ENCODE measurements around the gene ELMOD2. TPM values are rescaled to one million over a fixed set of nuclear protein-coding genes. Genes with fewer than 3 reads are reported as not detected.

Gene ELMOD2
- total RNA-seq, 1 donor from 2014 or later, result 22.8 TPM

- Histone ChIP-seq H3K27me3 (ENCODE audit: low read depth) (peaks cover 38% of the 10 kb centered on the region), H3K27ac (no peak overlapping the region), H3K36me3 (no peaks in the 10 kb centered on the region), H3K9me3 (no peaks in the 10 kb centered on the region), H3K4me3 (peak overlapping the region; percentile 63), H3K4me1 (peaks cover 21% of the 10 kb centered on the region)
- DNase-seq (no peak), ATAC-seq (no peak)
- intact Hi-C loops (cut with DNase I), result no loop called here
- TF ChIP-seq CTCF (IDR thresholded peaks at IDR 0.05), result no peak
Measured at GRCh38 chr4:140569307-140569638, 45.3 kb downstream of the ELMOD2 start.

DNA sequence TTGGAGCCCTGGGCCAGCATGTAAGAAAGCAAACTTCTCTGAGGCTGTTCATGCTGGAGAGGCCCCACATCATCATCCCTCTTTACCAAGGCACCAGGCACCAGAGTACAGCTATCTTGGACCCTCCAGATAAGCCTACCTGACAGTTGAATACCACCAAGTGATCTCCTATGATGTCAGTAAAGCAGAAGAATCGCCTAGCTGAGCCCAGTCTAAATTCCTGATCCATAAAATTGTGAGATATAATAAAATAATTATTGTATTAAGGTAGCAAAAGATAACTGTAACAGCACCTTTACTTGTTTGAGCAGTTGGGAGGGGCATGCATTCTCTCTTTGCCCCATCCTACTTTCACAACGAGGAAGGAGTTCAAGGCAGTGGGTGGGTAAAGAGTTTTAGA is 47.7 kb downstream of the ELMOD2 start:
- Histone ChIP-seq H3K27me3 (ENCODE audit: low read depth) (peaks cover 38% of the 10 kb centered on the region), H3K4me3 (no peak overlapping the region), H3K9me3 (no peaks in the 10 kb centered on the region), H3K27ac (no peak overlapping the region), H3K4me1 (peaks cover 21% of the 10 kb centered on the region), H3K36me3 (no peaks in the 10 kb centered on the region)
- ATAC-seq (no peak), DNase-seq (no peak)
- intact Hi-C loops (cut with DNase I), result no loop called here
- TF ChIP-seq CTCF (IDR thresholded peaks at IDR 0.05), result no peak

DNA sequence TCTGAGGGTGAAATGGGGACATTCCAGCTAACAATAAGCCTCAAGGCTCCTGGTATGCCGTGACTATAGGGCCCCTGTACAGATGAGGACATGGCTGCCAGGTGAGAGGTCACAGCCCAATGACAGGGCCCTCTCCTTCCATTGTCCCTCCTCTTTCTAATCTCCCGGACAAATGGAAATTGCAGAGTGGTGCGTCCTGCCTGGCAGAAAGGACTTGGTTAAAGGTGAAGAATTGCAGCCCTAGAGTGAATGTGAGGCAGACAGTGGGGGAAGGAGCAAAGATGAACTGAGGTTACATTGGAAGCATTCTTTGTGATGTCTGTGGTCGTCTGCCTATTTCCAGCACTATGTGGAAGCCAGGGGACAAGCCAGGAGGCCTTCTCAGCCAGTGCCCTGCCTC is 51.5 kb downstream of the ELMOD2 start:
- H3K4me3 ChIP-seq, result no peak overlapping the region
- H3K36me3 ChIP-seq, result no peaks in the 10 kb centered on the region
- intact Hi-C loops (cut with DNase I), result no loop called here
- ATAC-seq (no peak), DNase-seq (no peak)
- H3K9me3 ChIP-seq, result no peaks in the 10 kb centered on the region
- H3K27ac ChIP-seq, result no peak overlapping the region
- no peak for TF ChIP-seq CTCF (IDR thresholded peaks at IDR 0.05)
- H3K4me1 ChIP-seq, result no peaks in the 10 kb centered on the region
- H3K27me3 ChIP-seq (ENCODE audit: low read depth), result peaks cover 15% of the 10 kb centered on the region

DNA sequence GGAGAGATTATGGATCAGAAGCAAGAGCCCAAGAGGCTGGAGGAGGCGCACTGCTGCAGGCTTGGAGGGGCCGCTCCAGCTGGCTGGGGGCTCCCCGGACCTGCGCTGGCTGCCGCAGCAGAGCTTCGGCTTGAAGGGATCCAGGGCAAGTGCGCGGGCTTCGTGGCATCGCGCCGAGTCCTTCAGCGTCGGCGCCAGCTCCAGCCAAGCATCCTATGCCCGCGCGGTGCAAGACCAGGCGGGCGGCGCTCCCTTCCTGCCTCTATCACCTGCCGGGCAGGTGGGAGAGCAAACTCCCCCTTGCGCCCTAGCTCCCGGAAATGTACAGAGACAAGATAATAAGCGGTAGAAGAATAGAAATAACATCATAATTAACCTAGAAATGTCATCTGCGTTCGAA is 55.3 kb downstream of the ELMOD2 start:
- TF ChIP-seq CTCF (IDR thresholded peaks at IDR 0.05), result no peak
- Histone ChIP-seq H3K4me3 (no peak overlapping the region), H3K27ac (no peak overlapping the region), H3K9me3 (no peaks in the 10 kb centered on the region), H3K36me3 (no peaks in the 10 kb centered on the region), H3K27me3 (ENCODE audit: low read depth) (peaks cover 16% of the 10 kb centered on the region), H3K4me1 (no peaks in the 10 kb centered on the region)
- intact Hi-C loops (cut with DNase I), result no loop called here
- ATAC-seq, result peak in 1 of 2 donors; percentile 27
- no peak for DNase-seq

- no peaks in the 10 kb centered on the region for H3K9me3 ChIP-seq
- intact Hi-C loops (cut with DNase I), result no loop called here
- ATAC-seq, result no peak
- TF ChIP-seq CTCF (IDR thresholded peaks at IDR 0.05), result no peak
- peaks cover 16% of the 10 kb centered on the region for H3K27me3 ChIP-seq (ENCODE audit: low read depth)
- H3K4me3 ChIP-seq, result no peak overlapping the region
- H3K4me1 ChIP-seq, result no peaks in the 10 kb centered on the region
- DNase-seq, result no peak
- H3K27ac ChIP-seq, result no peak overlapping the region
- H3K36me3 ChIP-seq, result no peaks in the 10 kb centered on the region
Measured at GRCh38 chr4:140581078-140581477, 57.1 kb downstream of the ELMOD2 start.

DNA sequence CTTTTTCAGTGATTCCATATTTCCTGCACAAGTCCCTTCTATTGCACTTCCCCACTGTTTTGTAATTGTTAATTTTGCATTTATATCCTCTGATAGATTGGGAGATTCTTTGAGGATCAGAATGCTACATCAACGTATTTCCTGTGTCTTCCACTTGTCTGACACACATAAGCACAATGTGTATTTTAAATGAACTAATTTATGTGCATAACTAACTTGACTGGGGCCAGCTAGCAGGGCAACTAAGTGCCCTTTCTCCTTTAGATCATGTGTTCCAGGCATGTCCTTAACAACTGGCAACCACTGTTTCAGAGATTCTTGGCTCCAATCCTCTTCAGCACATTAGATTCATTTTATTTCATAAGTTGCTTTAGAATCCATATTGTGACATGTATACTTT is 60.5 kb downstream of the ELMOD2 start:
- H3K27ac ChIP-seq, result no peak overlapping the region
- intact Hi-C loops (cut with DNase I), result no loop called here
- no peak for TF ChIP-seq CTCF (IDR thresholded peaks at IDR 0.05)
- H3K27me3 ChIP-seq (ENCODE audit: low read depth), result peaks cover 11% of the 10 kb centered on the region
- DNase-seq (no peak), ATAC-seq (no peak)
- H3K9me3 ChIP-seq, result no peaks in the 10 kb centered on the region
- H3K4me3 ChIP-seq, result no peak overlapping the region
- H3K4me1 ChIP-seq, result no peaks in the 10 kb centered on the region
- no peaks in the 10 kb centered on the region for H3K36me3 ChIP-seq

Measured in lower lobe of right lung (tissue), 2 donors.